Measurements from ENCODE around the gene CAPN14.

- TF ChIP-seq ZNF70 (CRISPR knock-in tag; IDR thresholded peaks at IDR 0.05) (no peak), PPARA (CRISPR knock-in tag; IDR thresholded peaks at IDR 0.05; ENCODE audit: borderline replicate concordance) (no peak), PATZ1 (CRISPR knock-in tag; IDR thresholded peaks at IDR 0.05; ENCODE audit: borderline replicate concordance) (no peak), RARB (CRISPR knock-in tag; IDR thresholded peaks at IDR 0.05) (no peak), GLIS3 (CRISPR knock-in tag; IDR thresholded peaks at IDR 0.05) (no peak), CSRNP3 (CRISPR knock-in tag; IDR thresholded peaks at IDR 0.05) (no peak), ZFP30 (CRISPR knock-in tag; IDR thresholded peaks at IDR 0.05) (no peak), OSR1 (CRISPR knock-in tag; IDR thresholded peaks at IDR 0.05) (no peak), TOX (CRISPR knock-in tag; IDR thresholded peaks at IDR 0.05; ENCODE audit: borderline replicate concordance) (no peak), ZNF565 (CRISPR knock-in tag; conservative IDR thresholded peaks at IDR 0.05; ENCODE audit: low read depth) (no peak), CREB5 (CRISPR knock-in tag; IDR thresholded peaks at IDR 0.05; ENCODE audit: low read depth) (no peak), ZNF8 (CRISPR knock-in tag; IDR thresholded peaks at IDR 0.05) (no peak), SNAI2 (CRISPR knock-in tag; IDR thresholded peaks at IDR 0.05) (no peak), TSHZ2 (CRISPR knock-in tag; IDR thresholded peaks at IDR 0.05) (no peak)
These were observed 46.2 kb downstream of the CAPN14 start for GRCh38 chr2:31171142-31171541.
